ENCODE results near the gene SLC35F1. TPM values are rescaled to one million over a fixed set of nuclear protein-coding genes. Genes with fewer than 3 reads are reported as not detected.

SLC35F1 gene
- total and polyA plus RNA-seq, 2 experiments from 2014 or later, result 18.5 to 25.5 TPM

DNA sequence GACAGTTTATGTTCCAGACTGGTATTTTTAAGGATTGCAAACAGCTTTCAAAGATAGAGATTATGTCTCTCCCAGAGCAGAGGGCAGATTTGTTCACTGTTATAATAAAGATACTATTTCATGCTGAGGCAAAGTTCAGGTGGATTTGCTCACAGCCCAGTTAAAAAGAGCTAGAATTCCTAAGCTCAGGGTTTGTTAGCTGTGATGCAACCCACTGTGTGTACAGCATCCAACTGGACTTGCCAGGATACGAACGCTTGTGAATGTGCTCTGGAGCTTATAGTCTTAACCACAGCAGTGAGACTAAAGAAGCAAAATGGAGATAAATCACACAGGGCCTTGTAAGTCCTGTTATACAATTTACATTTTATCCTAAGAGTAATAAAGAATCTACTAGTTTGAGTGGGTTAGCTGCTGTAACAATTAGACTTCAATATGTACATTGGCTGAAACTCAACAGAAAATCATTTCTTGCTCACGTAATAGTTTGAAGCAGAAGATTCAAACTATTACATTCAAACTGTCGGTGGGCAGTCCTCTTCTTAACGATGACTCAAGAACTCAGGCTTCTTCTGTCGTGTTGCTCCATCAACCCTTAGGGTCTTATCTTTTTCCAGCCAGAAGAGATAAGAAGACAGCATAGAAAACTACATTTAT is 437.1 kb downstream of the SLC35F1 start:
- no peaks in the 10 kb centered on the region for H3K36me3 ChIP-seq
- no peaks in the 10 kb centered on the region for H3K4me1 ChIP-seq (ENCODE audit: low read depth)
- H3K9me3 ChIP-seq (ENCODE audit: low read depth), result no peaks in the 10 kb centered on the region
- H3K4me3 ChIP-seq, result no peak overlapping the region
- TF ChIP-seq, protein P1, sequence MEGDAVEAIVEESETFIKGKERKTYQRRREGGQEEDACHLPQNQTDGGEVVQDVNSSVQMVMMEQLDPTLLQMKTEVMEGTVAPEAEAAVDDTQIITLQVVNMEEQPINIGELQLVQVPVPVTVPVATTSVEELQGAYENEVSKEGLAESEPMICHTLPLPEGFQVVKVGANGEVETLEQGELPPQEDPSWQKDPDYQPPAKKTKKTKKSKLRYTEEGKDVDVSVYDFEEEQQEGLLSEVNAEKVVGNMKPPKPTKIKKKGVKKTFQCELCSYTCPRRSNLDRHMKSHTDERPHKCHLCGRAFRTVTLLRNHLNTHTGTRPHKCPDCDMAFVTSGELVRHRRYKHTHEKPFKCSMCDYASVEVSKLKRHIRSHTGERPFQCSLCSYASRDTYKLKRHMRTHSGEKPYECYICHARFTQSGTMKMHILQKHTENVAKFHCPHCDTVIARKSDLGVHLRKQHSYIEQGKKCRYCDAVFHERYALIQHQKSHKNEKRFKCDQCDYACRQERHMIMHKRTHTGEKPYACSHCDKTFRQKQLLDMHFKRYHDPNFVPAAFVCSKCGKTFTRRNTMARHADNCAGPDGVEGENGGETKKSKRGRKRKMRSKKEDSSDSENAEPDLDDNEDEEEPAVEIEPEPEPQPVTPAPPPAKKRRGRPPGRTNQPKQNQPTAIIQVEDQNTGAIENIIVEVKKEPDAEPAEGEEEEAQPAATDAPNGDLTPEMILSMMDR (IDR thresholded peaks at IDR 0.05; ENCODE audit: low read depth, low read length), result no peak
- DNase-seq (ENCODE audit: low read depth in 1 of 2, low spot score in 1 of 2), result no peak
- H3K27ac ChIP-seq, result no peak overlapping the region
- H3K27me3 ChIP-seq, result no peaks in the 10 kb centered on the region

DNA sequence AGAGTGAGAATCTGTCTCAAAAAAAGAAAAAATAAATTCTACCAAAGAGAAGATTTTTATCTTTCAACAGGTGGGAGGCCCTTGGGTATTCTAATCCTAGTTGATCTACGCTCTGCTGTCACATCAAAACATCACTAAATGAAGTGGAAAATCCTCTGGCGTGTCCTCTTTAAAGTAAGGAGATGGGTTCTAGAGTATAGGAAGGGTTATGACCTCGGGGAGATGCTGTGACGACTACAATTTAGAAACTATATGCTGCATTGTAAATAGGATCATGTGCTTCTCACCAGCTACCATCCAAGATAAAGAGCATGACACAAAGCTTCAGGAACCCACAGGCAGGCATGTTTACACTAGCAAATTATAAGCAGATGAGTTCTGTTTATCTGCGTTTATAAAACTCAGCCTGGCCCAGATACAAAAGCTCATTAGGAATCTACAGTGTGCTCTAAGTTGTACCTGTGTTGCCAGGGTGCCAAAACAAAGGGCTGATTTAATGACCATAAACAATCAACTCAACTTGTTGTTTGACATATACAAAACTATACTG is 443.9 kb downstream of the SLC35F1 start:
- Histone ChIP-seq H3K27ac (no peak overlapping the region), H3K4me1 (ENCODE audit: low read depth) (no peaks in the 10 kb centered on the region), H3K36me3 (no peaks in the 10 kb centered on the region), H3K9me3 (ENCODE audit: low read depth) (no peaks in the 10 kb centered on the region), H3K27me3 (no peaks in the 10 kb centered on the region), H3K4me3 (no peak overlapping the region)
- no peak for DNase-seq (ENCODE audit: low read depth in 1 of 2, low spot score in 1 of 2)
- TF ChIP-seq, protein P1 (IDR thresholded peaks at IDR 0.05; ENCODE audit: low read depth, low read length), result no peak

DNA sequence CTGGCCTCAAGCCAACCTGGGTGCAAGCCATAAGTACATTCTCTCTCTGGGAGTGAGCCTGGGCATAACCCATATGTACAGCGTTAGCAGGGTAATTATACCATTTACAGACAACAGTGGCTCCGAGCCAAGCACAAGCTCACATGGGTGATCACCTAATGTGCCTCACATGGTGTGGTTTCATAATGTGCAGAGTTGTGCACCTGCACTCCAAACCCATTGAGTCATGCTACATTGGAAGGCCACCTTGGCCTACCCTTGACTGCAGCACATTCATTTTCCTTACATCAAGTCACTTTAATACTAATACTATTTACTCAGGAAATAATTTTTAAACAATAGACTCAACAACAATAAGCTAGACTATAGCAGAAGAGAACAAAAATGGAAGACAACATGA is 446.5 kb downstream of the SLC35F1 start:
- H3K27ac ChIP-seq, result no peak overlapping the region
- no peak for DNase-seq (ENCODE audit: low read depth in 1 of 2, low spot score in 1 of 2)
- H3K27me3 ChIP-seq, result no peaks in the 10 kb centered on the region
- no peaks in the 10 kb centered on the region for H3K36me3 ChIP-seq
- TF ChIP-seq, protein P1 (IDR thresholded peaks at IDR 0.05; ENCODE audit: low read depth, low read length), result no peak
- no peaks in the 10 kb centered on the region for H3K4me1 ChIP-seq (ENCODE audit: low read depth)
- H3K9me3 ChIP-seq (ENCODE audit: low read depth), result no peaks in the 10 kb centered on the region
- no peak overlapping the region for H3K4me3 ChIP-seq

DNA sequence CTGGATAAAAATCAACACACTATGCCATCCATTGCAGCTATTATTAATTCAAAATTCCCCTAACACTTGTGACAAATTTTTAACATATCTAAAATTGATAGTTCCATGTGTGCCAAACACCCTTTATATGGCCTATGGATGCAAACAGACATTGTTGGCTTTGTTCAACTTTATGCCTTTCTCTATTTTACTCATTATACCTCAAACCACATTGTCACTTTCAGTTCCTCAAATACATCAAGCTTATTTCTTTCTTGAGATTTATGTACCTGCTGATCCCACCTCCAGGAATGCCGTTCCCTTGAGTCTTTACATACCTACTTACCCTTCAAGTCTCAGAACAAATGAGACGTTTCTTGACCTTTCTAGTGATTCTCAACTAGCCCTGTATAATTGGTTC is 447.6 kb downstream of the SLC35F1 start:
- H3K4me3 ChIP-seq, result no peak overlapping the region
- no peaks in the 10 kb centered on the region for H3K36me3 ChIP-seq
- DNase-seq (ENCODE audit: low read depth in 1 of 2, low spot score in 1 of 2), result no peak
- H3K27me3 ChIP-seq, result no peaks in the 10 kb centered on the region
- no peak overlapping the region for H3K27ac ChIP-seq
- H3K4me1 ChIP-seq (ENCODE audit: low read depth), result no peaks in the 10 kb centered on the region
- H3K9me3 ChIP-seq (ENCODE audit: low read depth), result no peaks in the 10 kb centered on the region
- TF ChIP-seq, protein P1 (IDR thresholded peaks at IDR 0.05; ENCODE audit: low read depth, low read length), result no peak

DNA sequence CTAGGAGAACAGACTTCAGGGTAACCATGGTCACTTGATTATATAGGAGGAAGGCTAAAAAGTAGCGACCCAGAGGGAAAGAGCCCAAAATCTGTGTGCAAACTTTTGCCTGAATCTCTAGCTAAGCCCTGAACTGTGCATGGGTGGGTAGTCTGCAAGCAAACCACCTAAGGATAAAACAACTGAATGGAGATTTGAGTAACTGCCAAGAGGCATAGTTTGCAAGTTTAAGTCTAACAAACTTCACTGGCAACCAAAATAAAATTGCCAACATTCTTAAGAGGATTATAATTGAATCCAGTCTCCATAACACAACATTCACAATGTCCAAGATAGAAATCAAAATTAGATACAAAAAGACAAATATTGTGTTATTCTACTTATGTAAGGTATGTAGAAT is 449.0 kb downstream of the SLC35F1 start:
- TF ChIP-seq, protein P1 (IDR thresholded peaks at IDR 0.05; ENCODE audit: low read depth, low read length), result no peak
- H3K9me3 ChIP-seq (ENCODE audit: low read depth), result no peaks in the 10 kb centered on the region
- no peak overlapping the region for H3K27ac ChIP-seq
- no peaks in the 10 kb centered on the region for H3K4me1 ChIP-seq (ENCODE audit: low read depth)
- H3K36me3 ChIP-seq, result no peaks in the 10 kb centered on the region
- no peak for DNase-seq (ENCODE audit: low read depth in 1 of 2, low spot score in 1 of 2)
- no peaks in the 10 kb centered on the region for H3K27me3 ChIP-seq
- no peak overlapping the region for H3K4me3 ChIP-seq

Data from cardiac muscle cell (in vitro differentiated cells and primary cell).